ENCODE data around the gene SPAG4. TPM values are rescaled to one million over a fixed set of nuclear protein-coding genes. Genes with fewer than 3 reads are reported as not detected.

The SPAG4 gene
- total RNA-seq, 1 donor = 5.6 TPM

- DNase-seq (ENCODE audit: low read depth) = no peak
- no peak for TF ChIP-seq CTCF (IDR thresholded peaks at IDR 0.05; ENCODE audit: insufficient read depth, low read depth, low read length)
- H3K4me3 ChIP-seq (ENCODE audit: low read depth, low read length) = no peak overlapping the region
These were observed 28.2 kb upstream of the SPAG4 start for GRCh38 chr20:35587436-35587835.

GRCh38 chr20:35588397-35588796, 27.2 kb upstream of the SPAG4 start:
- H3K4me3 ChIP-seq (ENCODE audit: low read depth, low read length) = no peak overlapping the region
- no peak for DNase-seq (ENCODE audit: low read depth)
- no peak for TF ChIP-seq CTCF (IDR thresholded peaks at IDR 0.05; ENCODE audit: insufficient read depth, low read depth, low read length)

GRCh38 chr20:35592339-35592974, 23.2 kb upstream of the SPAG4 start:
- TF ChIP-seq CTCF (IDR thresholded peaks at IDR 0.05; ENCODE audit: insufficient read depth, low read depth, low read length) = no peak
- H3K4me3 ChIP-seq (ENCODE audit: low read depth, low read length) = no peak overlapping the region

GRCh38 chr20:35595456-35595855, 20.2 kb upstream of the SPAG4 start:
- DNase-seq (ENCODE audit: low read depth) = no peak
- H3K4me3 ChIP-seq (ENCODE audit: low read depth, low read length) = no peak overlapping the region
- no peak for TF ChIP-seq CTCF (IDR thresholded peaks at IDR 0.05; ENCODE audit: insufficient read depth, low read depth, low read length)

More at GRCh38 chr20:35592339-35592974, 23.2 kb upstream of the SPAG4 start:
- DNase-seq (ENCODE audit: low read depth) = no peak

GRCh38 chr20:35595901-35596300, 19.7 kb upstream of the SPAG4 start:
- DNase-seq (ENCODE audit: low read depth) = no peak
- no peak for TF ChIP-seq CTCF (IDR thresholded peaks at IDR 0.05; ENCODE audit: insufficient read depth, low read depth, low read length)
- no peak overlapping the region for H3K4me3 ChIP-seq (ENCODE audit: low read depth, low read length)

GRCh38 chr20:35597186-35597585, 18.4 kb upstream of the SPAG4 start:
- H3K4me3 ChIP-seq (ENCODE audit: low read depth, low read length) = no peak overlapping the region
- TF ChIP-seq CTCF (IDR thresholded peaks at IDR 0.05; ENCODE audit: insufficient read depth, low read depth, low read length) = no peak
- no peak for DNase-seq (ENCODE audit: low read depth)

GRCh38 chr20:35598476-35598875, 17.2 kb upstream of the SPAG4 start:
- H3K4me3 ChIP-seq (ENCODE audit: low read depth, low read length) = no peak overlapping the region
- TF ChIP-seq CTCF (IDR thresholded peaks at IDR 0.05; ENCODE audit: insufficient read depth, low read depth, low read length) = no peak
- no peak for DNase-seq (ENCODE audit: low read depth)
